Ovary (tissue), 9 donors: Measurements from ENCODE around the gene SRP54. TPM values are rescaled to one million over a fixed set of nuclear protein-coding genes. Genes with fewer than 3 reads are reported as not detected.

Experiments used
- DNase-seq, 5 donors: peaks; one replicate each; pipeline ENCODE4 v3.0.0-alpha.2; 2019 to 2020
- H3K27ac ChIP-seq, 2 donors: fragments of 200-600 bp; one replicate each; pipeline versions ENCODE4 v1.5.1 to v1.8.0; 2019 to 2022
- H3K27me3 ChIP-seq: fragments of 200-600 bp; one replicate; pipeline ENCODE4 v1.8.0; 2022
- H3K36me3 ChIP-seq: fragments of 200-600 bp; sonication (generic); one replicate; pipeline ENCODE4 v1.5.1; 2019
- H3K4me1 ChIP-seq: one replicate; pipeline ENCODE4 v1.8.1; 2013; ENCODE audit warnings: mild to moderate bottlenecking, moderate library complexity; ENCODE audit not compliant: insufficient read depth
- H3K4me3 ChIP-seq: fragments of 200-600 bp; sonication (generic); one replicate; pipeline ENCODE4 v1.5.1; 2017
- H3K9me3 ChIP-seq, 2 donors: fragments of 200-600 bp in 1 of 2; sonication (generic) in 1 of 2; one replicate each; pipeline versions ENCODE4 v1.5.1 to v1.8.1; 2013 to 2019; ENCODE audit warnings: mild to moderate bottlenecking in 1 of 2, moderate library complexity in 1 of 2
- CTCF ChIP-seq, 3 donors: fragments of 450-650 bp in 2 of 3; fragments of 200-600 bp in 1 of 3; IDR thresholded peaks; one replicate each; pipeline versions ENCODE4 v1.5.1 to v1.8.0; 2016 to 2022; ENCODE audit warnings: antibody characterized with exemption in 3 of 3, mild to moderate bottlenecking in 1 of 3
- EP300 ChIP-seq: sonication (generic); formaldehyde crosslinking; IDR thresholded peaks from one replicate; pipeline ENCODE4 v1.6.1; 2017; ENCODE audit warnings: antibody characterized with exemption
- POLR2A ChIP-seq: fragments of 450-650 bp; IDR thresholded peaks from one replicate; pipeline ENCODE4 v1.6.1; 2017; ENCODE audit warnings: antibody characterized with exemption, mild to moderate bottlenecking, moderate library complexity
- WGBS, 3 donors: extraction: QIAGEN DNeasy Blood & Tissue Kit in 1 of 3; methylation state at CpG; one replicate each; pipeline versions ENCODE4 v1.1.5 to v1.1.7; 2013 to 2017; 5-methylcytosine and 5-hydroxymethylcytosine counted together
- intact Hi-C, 4 donors: fragments of 100-400 bp; cut with DNase I; formaldehyde crosslinking; loops; one replicate each; pipeline versions ENCODE4 v1.11.0 to v1.15.1; 2022 to 2023
- polyA plus RNA-seq, 2 donors: library from polyadenylated mRNA; stranded (reverse); fragments of 200-250 nt in 1 of 2; fragments of 350-450 nt in 1 of 2; fragmentation: Illumina TruSeq in 1 of 2; extraction: RNeasy Lipid Tissue Mini Kit (QIAGEN cat#74804) in 1 of 2; gene quantifications; one replicate each; pipeline ENCODE4 v1.2.3, GENCODE V29; 2013 to 2014
- total RNA-seq, 7 donors: library from RNA; depleted of rRNA in 2 of 7; stranded (reverse); fragments of >200 nt in 2 of 7; fragmentation: NEBNext Ultra II Directional in 3 of 7; extraction: Animal tissue kit (Norgen Biotek cat#: 25700) in 3 of 7; gene quantifications; one replicate each; pipeline versions ENCODE4 v1.1.0 to v1.2.4, GENCODE V29; 2016 to 2023
- donor health status: DM: no; HTN: no; CAD: no; lungs with moderate emphysema.
- donor health status: DM: no; HTN: no; CAD: no.
- donor health status: Bipolar disorder and iron deficiency.
- donor health status: DM: yes; HTN: yes; CAD: no.
- donor health status: DM: no; HTN: no; CAD: no.
- donor health status: DM: yes; HTN: yes; CAD: no.

SRP54 gene
- total and polyA plus RNA-seq, 9 donors, result 25.9 to 61.6 (median 37.3) TPM

GRCh38 chr14:34985740-34986139, 2.9 kb downstream of the SRP54 start:
- no peaks in the 10 kb centered on the region for H3K36me3 ChIP-seq
- TF ChIP-seq POLR2A (no peak), EP300 (no peak), CTCF (IDR thresholded peaks at IDR 0.05) (no peak)
- H3K27me3 ChIP-seq, result no peaks in the 10 kb centered on the region
- DNase-seq, result no peak
- peaks cover 13% of the 10 kb centered on the region for H3K4me1 ChIP-seq
- no peak overlapping the region for H3K27ac ChIP-seq
- 81 to 90% (median 84%) methylated on average over 3 of the region's 3 CpGs for WGBS, 3 donors
- intact Hi-C loops, result no loop called here
- no peak overlapping the region for H3K4me3 ChIP-seq
- no peaks in the 10 kb centered on the region for H3K9me3 ChIP-seq

- intact Hi-C loops, result no loop called here
- 92 to 94% (median 92%) methylated on average over 3 of the region's 3 CpGs for WGBS, 3 donors
- H3K4me3 ChIP-seq, result no peak overlapping the region
- H3K27ac ChIP-seq, result no peak overlapping the region
- peaks cover 12% of the 10 kb centered on the region for H3K4me1 ChIP-seq
- no peaks in the 10 kb centered on the region for H3K9me3 ChIP-seq
- no peaks in the 10 kb centered on the region for H3K36me3 ChIP-seq
- no peak for TF ChIP-seq CTCF (IDR thresholded peaks at IDR 0.05)
- no peak for TF ChIP-seq EP300
- no peak for TF ChIP-seq POLR2A
- H3K27me3 ChIP-seq, result no peaks in the 10 kb centered on the region
- DNase-seq, result no peak
Measured at GRCh38 chr14:34987180-34987579, 4.4 kb downstream of the SRP54 start.

GRCh38 chr14:34989762-34990161, 7.0 kb downstream of the SRP54 start:
- intact Hi-C loops, result no loop called here
- TF ChIP-seq POLR2A (no peak), EP300 (no peak), CTCF (IDR thresholded peaks at IDR 0.05) (no peak)
- Histone ChIP-seq H3K36me3 (no peaks in the 10 kb centered on the region), H3K27me3 (no peaks in the 10 kb centered on the region), H3K4me3 (no peak overlapping the region), H3K27ac (no peak overlapping the region), H3K4me1 (peaks cover 2% of the 10 kb centered on the region), H3K9me3 (no peaks in the 10 kb centered on the region)
- no peak for DNase-seq

- Histone ChIP-seq H3K27me3 (no peaks in the 10 kb centered on the region), H3K36me3 (no peaks in the 10 kb centered on the region), H3K4me1 (no peaks in the 10 kb centered on the region), H3K27ac (no peak overlapping the region), H3K9me3 (no peaks in the 10 kb centered on the region), H3K4me3 (no peak overlapping the region)
- TF ChIP-seq CTCF (IDR thresholded peaks at IDR 0.05) (no peak), POLR2A (no peak), EP300 (no peak)
- intact Hi-C loops, result no loop called here
- 97 to 100% (median 98%) methylated on average over 3 of the region's 3 CpGs for WGBS, 3 donors
- no peak for DNase-seq
Measured at GRCh38 chr14:34993426-34993825, 10.6 kb downstream of the SRP54 start.

GRCh38 chr14:34994668-34995067, 11.9 kb downstream of the SRP54 start:
- H3K4me1 ChIP-seq, result no peaks in the 10 kb centered on the region
- intact Hi-C loops, result no loop called here
- no peak overlapping the region for H3K27ac ChIP-seq
- H3K4me3 ChIP-seq, result no peak overlapping the region
- no peaks in the 10 kb centered on the region for H3K9me3 ChIP-seq
- H3K36me3 ChIP-seq, result no peaks in the 10 kb centered on the region
- no peaks in the 10 kb centered on the region for H3K27me3 ChIP-seq
- WGBS, 3 donors, result 86 to 88% (median 87%) methylated on average over 2 of the region's 2 CpGs
- no peak for TF ChIP-seq POLR2A
- no peak for TF ChIP-seq EP300
- no peak for TF ChIP-seq CTCF (IDR thresholded peaks at IDR 0.05)
- DNase-seq, result no peak
